H9 (cell line): ENCODE data around the gene TMIGD2. TPM values are rescaled to one million over a fixed set of nuclear protein-coding genes. Genes with fewer than 3 reads are reported as not detected.

Experiments used
- DNase-seq: peaks from one replicate; pipeline ENCODE4 v3.0.0-alpha.2; 2017
- H2AFZ ChIP-seq: one replicate; pipeline ENCODE4 v1.6.1; 2013; ENCODE audit warnings: mild to moderate bottlenecking, low read length, control low read depth, moderate library complexity
- H2AK5ac ChIP-seq: 2 replicates; pipeline ENCODE4 v1.6.1; 2013; ENCODE audit warnings: low read length, control low read depth, mixed read lengths; ENCODE audit not compliant: insufficient read length
- H2BK120ac ChIP-seq: one replicate; pipeline ENCODE4 v1.6.1; 2013; ENCODE audit warnings: low read depth, mild to moderate bottlenecking, low read length, control low read depth, inconsistent platforms; ENCODE audit not compliant: poor library complexity, severe bottlenecking
- H2BK12ac ChIP-seq: 2 replicates; pipeline ENCODE4 v1.6.1; 2013; ENCODE audit warnings: low read length, control low read depth, mixed read lengths, low read depth; ENCODE audit not compliant: insufficient read length
- H2BK15ac ChIP-seq: 2 replicates; pipeline ENCODE4 v1.6.1; 2013; ENCODE audit warnings: low read depth, low read length, control low read depth
- H2BK20ac ChIP-seq: one replicate; pipeline ENCODE4 v1.6.1; 2013; ENCODE audit warnings: low read depth, mild to moderate bottlenecking, low read length, control low read depth, inconsistent platforms; ENCODE audit not compliant: poor library complexity, severe bottlenecking
- H2BK5ac ChIP-seq: 2 replicates; pipeline ENCODE4 v1.6.1; 2013; ENCODE audit warnings: low read length, control low read depth, mixed read lengths; ENCODE audit not compliant: insufficient read length
- H3K14ac ChIP-seq: 2 replicates; pipeline ENCODE4 v1.6.1; 2013; ENCODE audit warnings: low read length, control low read depth; ENCODE audit not compliant: insufficient read depth
- H3K18ac ChIP-seq: 2 replicates; pipeline ENCODE4 v1.6.1; 2013; ENCODE audit warnings: low read depth, mild to moderate bottlenecking, mixed read lengths, low read length, control low read depth; ENCODE audit not compliant: insufficient read length
- H3K23ac ChIP-seq: 2 replicates; pipeline ENCODE4 v1.6.1; 2013; ENCODE audit warnings: low read length, control low read depth, mixed read lengths, low read depth; ENCODE audit not compliant: insufficient read length
- H3K23me2 ChIP-seq: 2 replicates; pipeline ENCODE4 v1.6.1; 2013; ENCODE audit warnings: low read depth, mild to moderate bottlenecking, mixed read lengths, low read length, control low read depth; ENCODE audit not compliant: insufficient read length, poor library complexity, severe bottlenecking
- H3K27ac ChIP-seq: 2 replicates; pipeline ENCODE4 v1.5.1; 2013; ENCODE audit warnings: low read length, control low read depth, mixed read lengths, low read depth; ENCODE audit not compliant: insufficient read length
- H3K27me3 ChIP-seq: 2 replicates; pipeline ENCODE4 v1.6.1; 2013; ENCODE audit warnings: low read length, control low read depth, inconsistent platforms; ENCODE audit not compliant: insufficient read depth
- H3K4ac ChIP-seq: 2 replicates; pipeline ENCODE4 v1.6.1; 2013; ENCODE audit warnings: low read depth, mild to moderate bottlenecking, control low read depth, inconsistent platforms, low read length, moderate library complexity
- H3K4me1 ChIP-seq: 2 replicates; pipeline ENCODE4 v1.6.1; 2013; ENCODE audit warnings: low read length, control low read depth, inconsistent platforms; ENCODE audit not compliant: insufficient read depth
- H3K4me2 ChIP-seq: 2 replicates; pipeline ENCODE4 v1.6.1; 2013; ENCODE audit warnings: low read length, control low read depth, mixed read lengths; ENCODE audit not compliant: insufficient read length, insufficient read depth
- H3K56ac ChIP-seq: 2 replicates; pipeline ENCODE4 v1.6.1; 2013; ENCODE audit warnings: low read depth, mild to moderate bottlenecking, mixed read lengths, low read length, control low read depth; ENCODE audit not compliant: insufficient read length
- H3K79me1 ChIP-seq: 2 replicates; pipeline ENCODE4 v1.6.1; 2013; ENCODE audit warnings: low read depth, mild to moderate bottlenecking, moderate library complexity, low read length, control low read depth, inconsistent platforms; ENCODE audit not compliant: insufficient read depth, poor library complexity, severe bottlenecking
- H3K79me2 ChIP-seq: 2 replicates; pipeline ENCODE4 v1.6.1; 2013; ENCODE audit warnings: low read length, control low read depth, inconsistent platforms; ENCODE audit not compliant: insufficient read depth
- H3K9ac ChIP-seq: 2 replicates; pipeline ENCODE4 v1.6.1; 2013; ENCODE audit warnings: low read length, control low read depth, mixed read lengths; ENCODE audit not compliant: insufficient read length; ENCODE audit errors: extremely low read depth
- H3K9me3 ChIP-seq: one replicate; pipeline ENCODE4 v1.6.1; 2013; ENCODE audit warnings: low read depth, low read length, inconsistent platforms; ENCODE audit not compliant: control insufficient read depth
- H3T11ph ChIP-seq: one replicate; pipeline ENCODE4 v1.6.1; 2013; ENCODE audit warnings: mild to moderate bottlenecking, low read length, control low read depth, inconsistent platforms
- H4K20me1 ChIP-seq: one replicate; pipeline ENCODE4 v1.6.1; 2013; ENCODE audit not compliant: control insufficient read depth, insufficient read length, insufficient read depth
- H4K5ac ChIP-seq: 2 replicates; pipeline ENCODE4 v1.6.1; 2013; ENCODE audit warnings: low read depth, mild to moderate bottlenecking, mixed read lengths, low read length, control low read depth; ENCODE audit not compliant: insufficient read length
- H4K8ac ChIP-seq: replicated peaks from 2 replicates; pipeline ENCODE4 v1.6.1; 2013; ENCODE audit warnings: low read length, control low read depth, mixed read lengths, low read depth; ENCODE audit not compliant: insufficient read length
- H4K91ac ChIP-seq: 2 replicates; pipeline ENCODE4 v1.6.1; 2013; ENCODE audit warnings: low read depth, mild to moderate bottlenecking, moderate library complexity, mixed read lengths, low read length, control low read depth; ENCODE audit not compliant: insufficient read length
- H3K27ac Mint-ChIP-seq, 3 experiments: 2 replicates in 2 of 3; 3 replicates in 1 of 3; pipeline ENCODE4 v1.8.0; 2020 to 2021; ENCODE audit warnings: mixed read lengths in 3 of 3, mild to moderate bottlenecking in 1 of 3, moderate library complexity in 1 of 3
- H3K27me3 Mint-ChIP-seq: 2 replicates; pipeline ENCODE4 v1.8.0; 2021; ENCODE audit warnings: low read depth, mild to moderate bottlenecking, moderate library complexity, mixed read lengths
- H3K36me3 Mint-ChIP-seq, 3 experiments: 2 replicates in 2 of 3; 3 replicates in 1 of 3; pipeline ENCODE4 v1.8.0; 2020 to 2021; ENCODE audit warnings: low read depth in 3 of 3, mixed read lengths in 3 of 3; ENCODE audit not compliant: insufficient read depth in 1 of 3
- H3K4me1 Mint-ChIP-seq, 2 experiments: 2 replicates each; pipeline ENCODE4 v1.8.0; 2020; ENCODE audit warnings: mixed read lengths in 2 of 2
- H3K4me3 Mint-ChIP-seq, 2 experiments: 2 replicates in 1 of 2; 3 replicates in 1 of 2; pipeline ENCODE4 v1.8.0; 2020 to 2021; ENCODE audit warnings: mild to moderate bottlenecking in 2 of 2, mixed read lengths in 2 of 2, moderate library complexity in 1 of 2
- H3K9me3 Mint-ChIP-seq, 2 experiments: 2 replicates in 1 of 2; 3 replicates in 1 of 2; pipeline ENCODE4 v1.8.0; 2020; ENCODE audit warnings: mild to moderate bottlenecking in 2 of 2, mixed read lengths in 2 of 2, moderate library complexity in 1 of 2
- WGBS: extraction: QIAGEN DNeasy Blood & Tissue Kit; methylation state at CpG from one replicate; pipeline ENCODE4 v1.1.7; 2013; ENCODE audit warnings: missing lambda C conversion rate, low lambda C conversion rate, mixed read lengths; ENCODE audit not compliant: insufficient read length; ENCODE audit errors: extremely low coverage; 5-methylcytosine and 5-hydroxymethylcytosine counted together
- total RNA-seq: library from RNA; stranded (reverse); gene quantifications from 2 replicates; pipeline ENCODE4 v1.2.1, GENCODE V29; 2021
- TF ChIP-seq, protein P1 (sequence below): fragments of 200-600 bp; sonication (generic); conservative IDR thresholded peaks from 3 replicates; pipeline ENCODE4 v1.8.0; 2021; ENCODE audit warnings: antibody characterized with exemption, mild to moderate bottlenecking

TMIGD2 gene
- total RNA-seq, 1 experiment from 2014 or later = 0.26 TPM

DNA sequence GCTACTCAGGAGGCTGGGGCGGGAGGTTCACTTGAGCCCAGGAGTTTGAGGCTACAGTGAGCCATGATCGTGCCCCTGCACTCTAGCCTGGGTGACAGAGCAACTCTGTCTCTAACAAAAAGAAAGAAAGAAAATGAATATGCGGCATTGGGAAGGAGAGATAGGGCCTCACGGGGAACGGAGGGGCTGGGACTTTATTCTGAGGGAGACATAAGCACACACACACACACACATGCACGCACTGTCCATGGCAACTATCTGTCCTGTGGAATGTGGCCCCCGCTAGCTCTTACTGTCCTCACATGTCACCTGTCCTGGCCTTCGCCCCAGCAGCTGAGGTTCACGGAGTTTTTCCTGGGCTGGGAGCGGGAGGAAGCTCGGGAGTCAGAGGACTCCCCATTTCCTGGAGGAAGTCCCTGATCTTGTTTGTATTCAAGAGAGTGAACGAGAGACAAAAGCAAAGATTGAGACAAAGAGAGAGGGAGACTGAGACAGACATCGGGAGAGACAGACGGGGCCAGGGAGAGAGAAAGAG lies 35.8 kb upstream of the TMIGD2 start:
- no peak for DNase-seq
- Histone ChIP-seq H3K14ac (peak overlapping the region; percentile 67; the same call in 1 of the 2 replicates), H3K4me2 (peak overlapping the region; percentile 85), H3K18ac (peak overlapping the region; percentile 32), H3K9ac (peak overlapping the region; percentile 42), H3T11ph (no peak overlapping the region), H2BK20ac (no peak overlapping the region), H2BK120ac (no peak overlapping the region), H2BK12ac (no peak overlapping the region), H3K27ac (no peak overlapping the region), H3K4ac (no peak overlapping the region), H4K91ac (no peak overlapping the region), H4K8ac (no peak overlapping the region), H3K56ac (no peak overlapping the region), H2BK5ac (no peak overlapping the region), H3K79me2 (no peaks in the 10 kb centered on the region), H4K5ac (no peak overlapping the region), H2AK5ac (no peak overlapping the region), H3K79me1 (no peaks in the 10 kb centered on the region), H3K23ac (no peak overlapping the region), H3K4me1 (no peaks in the 10 kb centered on the region), H3K23me2 (peaks cover 14% of the 10 kb centered on the region), H4K20me1 (no peaks in the 10 kb centered on the region), H2AFZ (no peak overlapping the region), H3K9me3 (no peaks in the 10 kb centered on the region), H3K27me3 (no peaks in the 10 kb centered on the region), H2BK15ac (no peak overlapping the region)
- Mint-ChIP-seq H3K4me1 (peaks cover 15 to 18% of the 10 kb centered on the region in 2 experiments), H3K9me3 (peaks cover 2 to 5% of the 10 kb centered on the region in 2 experiments; a peak in 1 of 5 replicates), H3K27me3 (peaks cover 13% of the 10 kb centered on the region), H3K27ac (peak overlapping the region; percentile 54 to 89 (median 63)), H3K4me3 (peak overlapping the region; percentile 68 to 70), H3K36me3 (peaks cover 13 to 22% (median 20%) of the 10 kb centered on the region in 3 experiments; a peak in 6 of 7 replicates)
- TF ChIP-seq, protein P1, sequence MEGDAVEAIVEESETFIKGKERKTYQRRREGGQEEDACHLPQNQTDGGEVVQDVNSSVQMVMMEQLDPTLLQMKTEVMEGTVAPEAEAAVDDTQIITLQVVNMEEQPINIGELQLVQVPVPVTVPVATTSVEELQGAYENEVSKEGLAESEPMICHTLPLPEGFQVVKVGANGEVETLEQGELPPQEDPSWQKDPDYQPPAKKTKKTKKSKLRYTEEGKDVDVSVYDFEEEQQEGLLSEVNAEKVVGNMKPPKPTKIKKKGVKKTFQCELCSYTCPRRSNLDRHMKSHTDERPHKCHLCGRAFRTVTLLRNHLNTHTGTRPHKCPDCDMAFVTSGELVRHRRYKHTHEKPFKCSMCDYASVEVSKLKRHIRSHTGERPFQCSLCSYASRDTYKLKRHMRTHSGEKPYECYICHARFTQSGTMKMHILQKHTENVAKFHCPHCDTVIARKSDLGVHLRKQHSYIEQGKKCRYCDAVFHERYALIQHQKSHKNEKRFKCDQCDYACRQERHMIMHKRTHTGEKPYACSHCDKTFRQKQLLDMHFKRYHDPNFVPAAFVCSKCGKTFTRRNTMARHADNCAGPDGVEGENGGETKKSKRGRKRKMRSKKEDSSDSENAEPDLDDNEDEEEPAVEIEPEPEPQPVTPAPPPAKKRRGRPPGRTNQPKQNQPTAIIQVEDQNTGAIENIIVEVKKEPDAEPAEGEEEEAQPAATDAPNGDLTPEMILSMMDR = no peak
- no CpG with 5 or more reads among the region's 14 CpGs for WGBS
